GM21737 (cell line): ENCODE data around the gene PPIL4.

ENCODE experiments used
- ATAC-seq: cut with Tn5 transposase; IDR thresholded peaks from one replicate; pipeline ENCODE4 v1.9.1; 2021; ENCODE audit warnings: mild to moderate bottlenecking, moderate library complexity; ENCODE audit not compliant: unreplicated experiment

PPIL4 gene

GRCh38 chr6:149545754-149546471 lies at the start of gene PPIL4:
TSS of gene PPIL4 (minus strand) at chr6:149546043. CDS start at chr6:149546005, 38 bp downstream.
- peak; percentile 92 for ATAC-seq

GRCh38 chr6:149593408-149593807 lies 47.6 kb upstream of the PPIL4 start:
- no peak for ATAC-seq

GRCh38 chr6:149592983-149593382 lies 47.1 kb upstream of the PPIL4 start:
- no peak for ATAC-seq

- no peak for ATAC-seq
Observed at GRCh38 chr6:149586149-149586548, 40.3 kb upstream of the PPIL4 start.

GRCh38 chr6:149581349-149581748 lies 35.5 kb upstream of the PPIL4 start:
- no peak for ATAC-seq

- no peak for ATAC-seq
Observed at GRCh38 chr6:149580880-149581279, 35.0 kb upstream of the PPIL4 start.

GRCh38 chr6:149567945-149568585 lies 22.2 kb upstream of the PPIL4 start:
- no peak for ATAC-seq

GRCh38 chr6:149567194-149567586 lies 21.3 kb upstream of the PPIL4 start:
- ATAC-seq, result no peak

GRCh38 chr6:149566410-149567193 lies 20.8 kb upstream of the PPIL4 start:
- peak; percentile 19 for ATAC-seq

GRCh38 chr6:149565527-149566409 lies 19.9 kb upstream of the PPIL4 start, which contains the start of gene GINM1:
TSS of gene GINM1 (plus strand) at chr6:149566375. CDS start at chr6:149566415, 40 bp downstream.
- peak; percentile 83 for ATAC-seq

GRCh38 chr6:149563928-149564325 lies 18.1 kb upstream of the PPIL4 start:
- no peak for ATAC-seq

- no peak for ATAC-seq
Observed at GRCh38 chr6:149563203-149563927, 17.5 kb upstream of the PPIL4 start.

- ATAC-seq, result no peak
Observed at GRCh38 chr6:149560736-149561135, 14.9 kb upstream of the PPIL4 start.

- ATAC-seq, result no peak
Observed at GRCh38 chr6:149559389-149559788, 13.5 kb upstream of the PPIL4 start.

- ATAC-seq, result no peak
Observed at GRCh38 chr6:149558029-149558428, 12.2 kb upstream of the PPIL4 start.

GRCh38 chr6:149551920-149552319 lies 6.1 kb upstream of the PPIL4 start:
- no peak for ATAC-seq

GRCh38 chr6:149545258-149545753 lies 537 bp downstream of the PPIL4 start:
- peak; percentile 20 for ATAC-seq

- ATAC-seq, result no peak
Observed at GRCh38 chr6:149544646-149545257, 1.1 kb downstream of the PPIL4 start.

GRCh38 chr6:149541139-149541538 lies 4.7 kb downstream of the PPIL4 start:
- ATAC-seq, result no peak
